ENCODE measurements around the gene PALM.

PALM gene

DNA sequence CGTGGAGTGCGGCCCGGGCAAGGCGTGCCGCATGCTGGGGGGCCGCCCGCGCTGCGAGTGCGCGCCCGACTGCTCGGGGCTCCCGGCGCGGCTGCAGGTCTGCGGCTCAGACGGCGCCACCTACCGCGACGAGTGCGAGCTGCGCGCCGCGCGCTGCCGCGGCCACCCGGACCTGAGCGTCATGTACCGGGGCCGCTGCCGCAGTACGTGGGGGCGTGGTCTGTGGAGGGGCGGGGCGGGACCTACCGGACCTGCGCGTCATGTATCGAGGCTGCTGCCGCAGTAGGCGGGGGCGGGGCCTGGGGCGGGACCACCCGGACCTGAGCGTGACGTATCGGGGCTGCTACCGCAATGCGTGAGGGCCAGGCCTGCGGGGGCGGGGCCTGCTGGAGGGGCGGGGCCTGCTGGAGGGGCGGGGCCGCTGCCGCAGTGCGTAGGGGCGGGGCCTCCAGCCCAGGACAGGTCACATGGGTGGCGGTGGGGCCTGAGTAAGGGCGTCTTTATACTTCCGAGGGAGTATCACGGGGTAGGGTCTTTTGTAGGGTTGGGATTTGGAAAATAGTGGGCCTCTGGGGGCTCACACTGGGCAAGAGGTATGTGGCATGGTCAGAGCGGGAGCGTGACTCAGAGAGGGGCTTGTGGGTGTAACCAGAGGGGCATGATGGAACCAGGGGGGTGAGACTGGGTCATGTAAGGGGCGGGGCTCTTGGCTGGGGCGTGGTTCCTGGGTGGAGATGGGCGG is 28.3 kb upstream of the PALM start:
- peak overlapping the region; percentile 52 for H3K4me3 ChIP-seq (ENCODE audit: control insufficient read depth, low read depth, low read length)
- TF ChIP-seq CTCF (IDR thresholded peaks at IDR 0.05; ENCODE audit: control insufficient read depth, insufficient read depth, low read depth, low read length, missing control alignments) = no peak
- DNase-seq (ENCODE audit: low read depth) = peak; percentile 88

GRCh38 chr19:681029-682019 is 27.4 kb upstream of the PALM start:
- TF ChIP-seq CTCF (IDR thresholded peaks at IDR 0.05; ENCODE audit: control insufficient read depth, insufficient read depth, low read depth, low read length, missing control alignments) = no peak
- peak; percentile 40 for DNase-seq (ENCODE audit: low read depth)
- H3K4me3 ChIP-seq (ENCODE audit: control insufficient read depth, low read depth, low read length) = 0 out of 2 replicates have a peak overlapping the region, but pooled peaks have one; percentile 48

DNA sequence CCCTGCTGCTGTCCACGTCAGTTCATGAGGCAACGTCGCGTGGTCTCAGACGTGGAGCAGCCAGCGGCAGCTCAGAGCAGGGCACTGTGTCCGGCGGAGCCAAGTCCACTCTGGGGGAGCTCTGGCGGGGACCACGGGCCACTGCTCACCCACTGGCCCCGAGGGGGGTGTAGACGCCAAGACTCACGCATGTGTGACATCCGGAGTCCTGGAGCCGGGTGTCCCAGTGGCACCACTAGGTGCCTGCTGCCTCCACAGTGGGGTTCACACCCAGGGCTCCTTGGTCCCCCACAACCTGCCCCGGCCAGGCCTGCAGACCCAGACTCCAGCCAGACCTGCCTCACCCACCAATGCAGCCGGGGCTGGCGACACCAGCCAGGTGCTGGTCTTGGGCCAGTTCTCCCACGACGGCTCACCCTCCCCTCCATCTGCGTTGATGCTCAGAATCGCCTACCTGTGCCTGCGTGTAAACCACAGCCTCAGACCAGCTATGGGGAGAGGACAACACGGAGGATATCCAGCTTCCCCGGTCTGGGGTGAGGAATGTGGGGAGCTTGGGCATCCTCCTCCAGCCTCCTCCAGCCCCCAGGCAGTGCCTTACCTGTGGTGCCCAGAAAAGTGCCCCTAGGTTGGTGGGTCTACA is 25.9 kb upstream of the PALM start:
- no peak for DNase-seq (ENCODE audit: low read depth)
- H3K4me3 ChIP-seq (ENCODE audit: control insufficient read depth, low read depth, low read length) = no peak overlapping the region
- no peak for TF ChIP-seq CTCF (IDR thresholded peaks at IDR 0.05; ENCODE audit: control insufficient read depth, insufficient read depth, low read depth, low read length, missing control alignments)

DNA sequence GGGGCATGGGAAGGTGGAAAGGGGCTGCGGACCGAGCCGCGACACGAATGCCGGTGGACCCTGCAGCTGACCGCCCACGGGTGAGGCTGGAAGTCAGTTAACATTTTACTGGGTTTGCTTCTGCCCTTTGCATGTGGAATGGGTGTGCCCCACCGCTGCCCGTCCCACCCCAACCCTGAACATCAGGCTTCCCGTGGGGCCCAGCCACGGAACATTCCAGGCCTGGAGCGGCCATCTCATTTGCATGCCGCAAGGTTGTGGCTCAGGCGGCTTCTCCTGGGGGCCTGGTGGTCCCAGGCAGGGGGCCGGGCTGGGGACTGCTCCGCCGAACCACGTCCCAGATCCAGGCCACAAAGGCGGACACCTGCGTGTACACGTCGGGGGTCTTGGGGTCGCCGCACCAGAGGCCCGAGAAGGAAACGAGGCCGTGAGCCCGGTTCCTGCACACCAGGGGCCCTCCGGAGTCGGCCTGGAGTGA is 23.2 kb upstream of the PALM start:
- no peak for TF ChIP-seq CTCF (IDR thresholded peaks at IDR 0.05; ENCODE audit: control insufficient read depth, insufficient read depth, low read depth, low read length, missing control alignments)

GRCh38 chr19:686589-687297 is 22.0 kb upstream of the PALM start:
- no peak overlapping the region for H3K4me3 ChIP-seq (ENCODE audit: control insufficient read depth, low read depth, low read length)
- no peak for DNase-seq (ENCODE audit: low read depth)
- TF ChIP-seq CTCF (IDR thresholded peaks at IDR 0.05; ENCODE audit: control insufficient read depth, insufficient read depth, low read depth, low read length, missing control alignments) = no peak

More for the DNA sequence above, 23.2 kb upstream of the PALM start:
- no peak overlapping the region for H3K4me3 ChIP-seq (ENCODE audit: control insufficient read depth, low read depth, low read length)
- DNase-seq (ENCODE audit: low read depth) = no peak
